GM21717 (cell line): ENCODE data around the gene SLC25A12.
"Not testable (repeated sequence)": the region's sequence is repeated elsewhere in the genome, so short reads cannot be mapped to it uniquely, and the experiment has no call there.

ENCODE experiments used
- ATAC-seq: cut with Tn5 transposase; IDR thresholded peaks from one replicate; pipeline ENCODE4 v1.9.1; 2021; ENCODE audit warnings: mild to moderate bottlenecking, moderate library complexity; ENCODE audit not compliant: unreplicated experiment

SLC25A12 gene

GRCh38 chr2:171893824-171894611, at the start of gene SLC25A12:
TSS of gene SLC25A12 (minus strand) at chr2:171894244. CDS start at chr2:171894214, 30 bp downstream.
- ATAC-seq, result peak; percentile 93

GRCh38 chr2:171941316-171941699, 47.3 kb upstream of the SLC25A12 start:
- no peak for ATAC-seq

GRCh38 chr2:171939743-171940071, 45.7 kb upstream of the SLC25A12 start:
- ATAC-seq, result no peak

GRCh38 chr2:171939058-171939742, 45.2 kb upstream of the SLC25A12 start:
- ATAC-seq, result no peak

- no peak for ATAC-seq
Observed at GRCh38 chr2:171930385-171930784, 36.3 kb upstream of the SLC25A12 start.

GRCh38 chr2:171924170-171924942, 30.3 kb upstream of the SLC25A12 start:
- ATAC-seq, result no peak

GRCh38 chr2:171923206-171923605, 29.2 kb upstream of the SLC25A12 start:
- ATAC-seq, result no peak

- peak; percentile 95 for ATAC-seq
Observed at GRCh38 chr2:171922230-171923022, 28.4 kb upstream of the SLC25A12 start, which contains the start of gene HAT1. TSS of gene HAT1 (plus strand) at chr2:171922461. CDS start at chr2:171922501, 40 bp downstream.

GRCh38 chr2:171921970-171922229, 27.9 kb upstream of the SLC25A12 start:
- no peak for ATAC-seq

- ATAC-seq, result no peak
Observed at GRCh38 chr2:171919453-171919852, 25.4 kb upstream of the SLC25A12 start.

- ATAC-seq, result no peak
Observed at GRCh38 chr2:171913517-171913916, 19.5 kb upstream of the SLC25A12 start.

GRCh38 chr2:171910494-171910893, 16.4 kb upstream of the SLC25A12 start:
- ATAC-seq, result no peak

GRCh38 chr2:171909266-171909665, 15.2 kb upstream of the SLC25A12 start:
- ATAC-seq, result no peak

- no peak for ATAC-seq
Observed at GRCh38 chr2:171908235-171908634, 14.2 kb upstream of the SLC25A12 start.

- ATAC-seq, result no peak
Observed at GRCh38 chr2:171902840-171903420, 8.9 kb upstream of the SLC25A12 start.

- ATAC-seq, result not testable (repeated sequence)
Observed at GRCh38 chr2:171899623-171900282, 5.7 kb upstream of the SLC25A12 start.

- ATAC-seq, result no peak
Observed at GRCh38 chr2:171895786-171896185, 1.7 kb upstream of the SLC25A12 start.

GRCh38 chr2:171894612-171894947, 536 bp upstream of the SLC25A12 start:
- no peak for ATAC-seq

GRCh38 chr2:171893196-171893823, 734 bp downstream of the SLC25A12 start:
- no peak for ATAC-seq

- no peak for ATAC-seq
Observed at GRCh38 chr2:171889808-171890207, 4.2 kb downstream of the SLC25A12 start.
